ENCODE data around the gene ARMH3. TPM values are rescaled to one million over a fixed set of nuclear protein-coding genes. Genes with fewer than 3 reads are reported as not detected.

The ARMH3 gene
- total RNA-seq, 1 donor from 2014 or later: 34.4 TPM

DNA sequence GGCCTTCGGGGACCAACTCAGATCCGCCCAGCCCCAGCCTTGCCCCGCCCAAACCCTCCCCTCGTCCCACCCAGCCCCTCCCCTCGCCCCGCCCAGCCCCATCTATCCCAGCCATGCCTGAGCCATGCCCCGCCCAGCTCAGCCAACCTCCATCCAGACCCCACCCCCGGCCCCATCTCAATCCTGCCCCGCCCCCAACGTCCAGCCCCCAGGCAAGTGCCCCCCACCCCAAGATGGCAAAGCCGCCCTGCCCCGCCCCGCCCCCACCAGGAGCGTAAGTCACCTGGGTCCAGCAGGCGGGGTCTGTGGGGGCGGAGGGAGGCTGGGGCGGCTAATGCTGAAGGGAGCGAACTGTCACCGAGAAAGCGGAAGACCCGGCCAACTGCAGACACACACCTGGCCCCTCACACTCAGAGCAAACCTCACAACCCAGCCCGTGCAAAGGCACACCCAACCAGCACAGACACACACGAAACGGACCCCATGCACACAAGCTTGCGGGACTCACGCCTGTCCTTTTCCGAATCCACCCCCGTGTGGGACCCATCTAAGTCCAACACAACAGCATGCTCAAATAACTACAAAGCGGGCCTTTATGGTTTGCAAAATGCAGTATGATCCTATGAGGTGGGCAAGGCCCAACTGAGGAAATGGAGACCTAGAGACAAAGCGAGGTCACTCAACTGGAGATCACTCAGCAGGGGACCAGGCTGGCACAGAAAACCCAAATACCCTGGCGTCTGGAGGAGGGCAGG, 226.2 kb downstream of the ARMH3 start:
- TF ChIP-seq, protein P1, sequence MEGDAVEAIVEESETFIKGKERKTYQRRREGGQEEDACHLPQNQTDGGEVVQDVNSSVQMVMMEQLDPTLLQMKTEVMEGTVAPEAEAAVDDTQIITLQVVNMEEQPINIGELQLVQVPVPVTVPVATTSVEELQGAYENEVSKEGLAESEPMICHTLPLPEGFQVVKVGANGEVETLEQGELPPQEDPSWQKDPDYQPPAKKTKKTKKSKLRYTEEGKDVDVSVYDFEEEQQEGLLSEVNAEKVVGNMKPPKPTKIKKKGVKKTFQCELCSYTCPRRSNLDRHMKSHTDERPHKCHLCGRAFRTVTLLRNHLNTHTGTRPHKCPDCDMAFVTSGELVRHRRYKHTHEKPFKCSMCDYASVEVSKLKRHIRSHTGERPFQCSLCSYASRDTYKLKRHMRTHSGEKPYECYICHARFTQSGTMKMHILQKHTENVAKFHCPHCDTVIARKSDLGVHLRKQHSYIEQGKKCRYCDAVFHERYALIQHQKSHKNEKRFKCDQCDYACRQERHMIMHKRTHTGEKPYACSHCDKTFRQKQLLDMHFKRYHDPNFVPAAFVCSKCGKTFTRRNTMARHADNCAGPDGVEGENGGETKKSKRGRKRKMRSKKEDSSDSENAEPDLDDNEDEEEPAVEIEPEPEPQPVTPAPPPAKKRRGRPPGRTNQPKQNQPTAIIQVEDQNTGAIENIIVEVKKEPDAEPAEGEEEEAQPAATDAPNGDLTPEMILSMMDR (IDR thresholded peaks at IDR 0.05; ENCODE audit: unreplicated experiment): no peak
- Mint-ChIP-seq H3K27ac (peak overlapping the region; percentile 93), H3K36me3 (ENCODE audit: insufficient read depth) (no peaks in the 10 kb centered on the region), H3K27me3 (no peaks in the 10 kb centered on the region), H3K4me3 (ENCODE audit: low read depth) (peak overlapping the region; percentile 76), H3K9me3 (ENCODE audit: low read depth) (no peaks in the 10 kb centered on the region), H3K4me1 (ENCODE audit: low read depth) (peaks cover 11% of the 10 kb centered on the region)
- DNase-seq (ENCODE audit: low spot score, unreplicated experiment): peak; percentile 43

DNA sequence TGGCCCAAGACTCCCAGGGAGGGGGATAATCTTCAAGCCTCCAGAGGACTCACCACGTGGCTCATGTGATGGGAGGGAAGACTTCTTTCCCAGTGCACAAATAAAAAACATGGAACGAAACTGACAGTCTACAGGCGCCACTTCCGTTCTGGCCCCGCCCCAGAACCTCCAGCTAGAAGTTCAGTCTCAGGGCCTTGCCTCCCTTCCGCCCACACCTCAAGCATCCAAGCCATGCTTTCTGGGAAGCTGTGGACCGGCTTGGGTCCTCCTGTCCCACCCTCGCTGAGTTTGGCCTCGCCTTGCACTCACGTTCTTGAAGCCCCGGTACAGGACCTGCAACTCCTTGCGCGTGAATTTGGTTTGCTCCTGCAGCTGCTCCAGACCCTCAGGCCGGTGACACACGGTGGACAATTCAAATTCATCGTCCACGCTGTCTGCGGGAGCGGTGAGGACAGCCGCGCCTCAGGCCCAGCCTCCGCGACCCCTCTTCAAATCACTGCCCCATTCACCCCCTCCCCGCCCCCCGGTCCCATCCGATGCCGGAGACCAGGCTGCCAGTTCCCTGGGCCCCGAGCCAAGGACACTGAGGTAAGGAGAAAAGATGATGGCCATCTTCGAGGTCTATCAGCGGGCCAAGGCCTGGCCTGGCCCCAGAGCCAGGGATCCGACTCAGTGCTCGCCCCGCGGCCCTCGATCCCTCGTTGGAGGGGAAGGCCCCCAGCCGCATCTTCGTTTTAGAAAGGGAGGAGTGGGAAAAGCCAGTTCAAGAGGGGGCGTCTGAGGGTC, 227.0 kb downstream of the ARMH3 start:
- no peaks in the 10 kb centered on the region for H3K9me3 Mint-ChIP-seq (ENCODE audit: low read depth)
- H3K4me3 Mint-ChIP-seq (ENCODE audit: low read depth): no peak overlapping the region
- peaks cover 11% of the 10 kb centered on the region for H3K4me1 Mint-ChIP-seq (ENCODE audit: low read depth)
- no peaks in the 10 kb centered on the region for H3K27me3 Mint-ChIP-seq
- DNase-seq (ENCODE audit: low spot score, unreplicated experiment): no peak
- no peak overlapping the region for H3K27ac Mint-ChIP-seq
- no peaks in the 10 kb centered on the region for H3K36me3 Mint-ChIP-seq (ENCODE audit: insufficient read depth)
- TF ChIP-seq, protein P1 (IDR thresholded peaks at IDR 0.05; ENCODE audit: unreplicated experiment): no peak

DNA sequence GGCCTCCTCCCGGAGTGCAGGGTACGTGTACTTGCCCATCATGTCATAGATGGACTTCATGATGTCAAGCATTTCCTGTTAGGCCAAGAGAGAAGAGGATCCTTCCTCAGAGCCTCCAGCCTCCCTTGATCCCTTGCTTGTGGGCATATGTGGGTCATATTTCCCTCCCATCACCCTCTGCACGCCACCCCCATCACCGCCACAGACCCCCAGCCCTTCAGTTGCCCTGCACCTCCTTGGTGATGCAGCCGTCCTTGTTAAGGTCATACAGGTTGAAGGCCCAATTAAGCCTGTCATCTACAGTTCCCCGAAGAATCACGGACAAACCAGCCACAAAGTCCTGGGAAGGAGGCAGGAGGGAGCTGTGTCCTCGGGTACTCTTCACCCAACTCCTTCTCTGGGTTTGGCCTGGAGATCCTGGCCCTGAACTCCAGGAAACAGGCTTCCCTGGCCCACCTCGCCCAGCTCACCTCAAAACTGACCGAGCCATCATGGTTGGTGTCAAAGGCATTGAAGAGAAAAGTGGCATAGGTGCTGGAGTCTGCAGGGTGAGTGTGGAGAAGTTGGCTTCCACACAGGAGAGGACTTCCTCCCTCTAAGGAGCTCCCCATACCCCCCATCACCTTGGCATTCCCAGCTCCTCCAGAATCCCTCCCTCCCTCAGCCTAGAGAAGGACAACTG, 227.9 kb downstream of the ARMH3 start:
- H3K27ac Mint-ChIP-seq: no peak overlapping the region
- H3K36me3 Mint-ChIP-seq (ENCODE audit: insufficient read depth): no peaks in the 10 kb centered on the region
- TF ChIP-seq, protein P1 (IDR thresholded peaks at IDR 0.05; ENCODE audit: unreplicated experiment): no peak
- H3K9me3 Mint-ChIP-seq (ENCODE audit: low read depth): no peaks in the 10 kb centered on the region
- H3K4me3 Mint-ChIP-seq (ENCODE audit: low read depth): no peak overlapping the region
- no peaks in the 10 kb centered on the region for H3K27me3 Mint-ChIP-seq
- peaks cover 11% of the 10 kb centered on the region for H3K4me1 Mint-ChIP-seq (ENCODE audit: low read depth)
- no peak for DNase-seq (ENCODE audit: low spot score, unreplicated experiment)

DNA sequence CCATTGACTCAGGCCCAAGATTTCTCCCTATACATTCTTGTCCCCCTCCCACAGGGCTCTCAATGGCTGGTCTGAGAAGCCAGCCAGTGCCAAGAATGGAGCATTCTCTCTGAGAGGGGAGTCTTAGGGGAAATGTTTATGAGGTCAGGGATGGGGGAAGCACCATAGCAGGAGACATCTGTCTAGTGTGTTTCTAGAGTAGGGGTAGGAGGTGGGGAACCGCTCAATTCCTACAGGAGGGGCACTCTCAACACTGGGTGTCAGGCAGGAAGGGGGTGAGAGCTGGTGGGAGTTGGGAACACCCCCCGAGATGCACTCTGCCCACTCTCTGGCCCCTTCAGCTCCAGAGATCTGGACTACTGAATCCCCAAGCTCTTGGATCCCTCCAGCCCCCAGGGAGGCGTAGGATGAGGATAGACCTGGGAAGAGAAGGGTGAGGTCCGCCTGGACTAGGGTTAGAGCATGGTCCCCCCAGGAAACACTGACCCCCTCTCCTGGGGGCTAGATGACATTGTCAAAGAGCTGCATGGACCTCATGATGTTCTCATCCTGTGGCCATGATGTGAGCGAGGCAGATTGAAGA, 229.0 kb downstream of the ARMH3 start:
- Mint-ChIP-seq H3K9me3 (ENCODE audit: low read depth) (no peaks in the 10 kb centered on the region), H3K27me3 (no peaks in the 10 kb centered on the region), H3K36me3 (ENCODE audit: insufficient read depth) (peaks cover under 1% of the 10 kb centered on the region), H3K4me3 (ENCODE audit: low read depth) (no peak overlapping the region), H3K27ac (no peak overlapping the region), H3K4me1 (ENCODE audit: low read depth) (peaks cover 11% of the 10 kb centered on the region)
- no peak for DNase-seq (ENCODE audit: low spot score, unreplicated experiment)
- TF ChIP-seq, protein P1 (IDR thresholded peaks at IDR 0.05; ENCODE audit: unreplicated experiment): no peak

DNA sequence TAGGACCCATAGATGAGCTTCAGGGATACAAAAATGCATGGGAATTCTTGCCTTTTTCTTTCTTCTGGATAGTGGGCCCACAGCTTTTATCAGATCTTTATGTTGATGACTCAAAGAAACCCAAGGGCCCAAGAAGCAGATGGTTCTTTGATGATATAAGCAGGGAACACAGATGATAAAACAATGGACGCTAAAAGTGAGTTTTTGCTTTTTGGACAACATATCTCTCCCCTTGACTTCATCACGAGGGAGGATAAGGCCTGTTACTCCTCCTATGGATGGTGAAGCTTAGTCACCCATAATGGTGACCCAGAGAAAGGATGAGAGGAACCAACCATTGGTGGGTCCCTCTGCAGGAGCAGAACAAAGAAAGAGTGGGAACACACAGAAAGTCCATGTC, 231.2 kb downstream of the ARMH3 start:
- peaks cover under 1% of the 10 kb centered on the region for H3K4me1 Mint-ChIP-seq (ENCODE audit: low read depth)
- H3K4me3 Mint-ChIP-seq (ENCODE audit: low read depth): no peak overlapping the region
- DNase-seq (ENCODE audit: low spot score, unreplicated experiment): no peak
- H3K36me3 Mint-ChIP-seq (ENCODE audit: insufficient read depth): peaks cover 2% of the 10 kb centered on the region
- no peaks in the 10 kb centered on the region for H3K9me3 Mint-ChIP-seq (ENCODE audit: low read depth)
- H3K27ac Mint-ChIP-seq: no peak overlapping the region
- H3K27me3 Mint-ChIP-seq: no peaks in the 10 kb centered on the region
- TF ChIP-seq, protein P1 (IDR thresholded peaks at IDR 0.05; ENCODE audit: unreplicated experiment): no peak

All from progenitor cell of endocrine pancreas (in vitro differentiated cells).